Mucosa of rectum (tissue), 2 donors: Measurements from ENCODE around the gene TXNDC11.

ENCODE experiments used
- H3K27ac ChIP-seq, 2 donors: one replicate each; pipeline ENCODE4 v1.7.0; 2013; ENCODE audit warnings: inconsistent platforms in 2 of 2, low read depth in 2 of 2, low read length in 2 of 2
- H3K27me3 ChIP-seq, 2 donors: one replicate each; pipeline ENCODE4 v1.7.0; 2013; ENCODE audit warnings: low read length in 2 of 2; ENCODE audit not compliant: control insufficient read depth in 2 of 2, insufficient read depth in 2 of 2
- H3K36me3 ChIP-seq, 2 donors: one replicate each; pipeline ENCODE4 v1.7.0; 2013; ENCODE audit warnings: low read length in 2 of 2; ENCODE audit not compliant: control insufficient read depth in 2 of 2, insufficient read depth in 2 of 2
- H3K4me1 ChIP-seq, 2 donors: one replicate each; pipeline ENCODE4 v1.7.0; 2013; ENCODE audit warnings: low read length in 2 of 2, mild to moderate bottlenecking in 1 of 2; ENCODE audit not compliant: control insufficient read depth in 2 of 2, insufficient read depth in 2 of 2
- H3K4me3 ChIP-seq, 2 donors: one replicate each; pipeline ENCODE4 v1.7.0; 2013; ENCODE audit warnings: low read length in 2 of 2
- H3K9ac ChIP-seq, 2 donors: one replicate each; pipeline ENCODE4 v1.7.0; 2013; ENCODE audit warnings: low read length in 2 of 2, low read depth in 1 of 2, mild to moderate bottlenecking in 1 of 2
- H3K9me3 ChIP-seq, 2 donors: one replicate each; pipeline ENCODE4 v1.7.0; 2013; ENCODE audit warnings: low read length in 2 of 2; ENCODE audit not compliant: control insufficient read depth in 2 of 2
- donor health status: healthy.
- donor health status: Normal muscosa, but diverticular disease.

The TXNDC11 gene

GRCh38 chr16:11677959-11678881 is 64.4 kb downstream of the TXNDC11 start:
- Histone ChIP-seq H3K9ac (no peak overlapping the region), H3K27ac (peak overlapping the region in 1 of 2 donors; percentile 10), H3K36me3 (peaks cover 53 to 62% of the 10 kb centered on the region in 2 donors), H3K4me3 (no peak overlapping the region), H3K27me3 (no peaks in the 10 kb centered on the region), H3K9me3 (no peaks in the 10 kb centered on the region), H3K4me1 (peaks cover 27 to 47% of the 10 kb centered on the region in 2 donors)

DNA sequence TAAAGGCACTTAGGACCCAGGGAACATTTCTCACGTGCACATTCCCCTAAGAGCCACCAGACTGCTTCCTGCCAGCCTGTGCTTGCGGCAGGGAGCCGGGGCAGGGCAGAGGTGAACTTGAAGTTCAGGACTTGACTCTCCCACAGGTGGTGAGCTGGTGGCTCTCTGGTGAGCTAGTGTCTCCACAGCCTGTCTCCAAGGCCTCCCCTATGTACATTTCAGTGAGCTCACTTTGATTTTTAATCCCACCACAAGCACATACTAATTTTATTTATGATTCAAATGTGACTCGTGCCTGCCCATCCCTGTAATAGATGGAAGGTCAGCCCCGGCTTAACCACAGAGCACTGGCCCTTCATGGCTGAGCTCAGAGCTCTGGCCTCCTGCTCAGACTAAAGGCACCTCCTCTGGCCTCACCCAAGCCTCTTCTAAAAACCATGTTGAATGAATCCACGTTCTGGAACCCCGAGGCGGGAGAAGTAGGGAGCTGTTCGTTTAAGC is 65.2 kb downstream of the TXNDC11 start:
- Histone ChIP-seq H3K4me3 (no peak overlapping the region), H3K9ac (no peak overlapping the region), H3K27me3 (no peaks in the 10 kb centered on the region), H3K9me3 (no peaks in the 10 kb centered on the region), H3K27ac (no peak overlapping the region), H3K36me3 (peaks cover 46 to 55% of the 10 kb centered on the region in 2 donors), H3K4me1 (peaks cover 27 to 46% of the 10 kb centered on the region in 2 donors)

DNA sequence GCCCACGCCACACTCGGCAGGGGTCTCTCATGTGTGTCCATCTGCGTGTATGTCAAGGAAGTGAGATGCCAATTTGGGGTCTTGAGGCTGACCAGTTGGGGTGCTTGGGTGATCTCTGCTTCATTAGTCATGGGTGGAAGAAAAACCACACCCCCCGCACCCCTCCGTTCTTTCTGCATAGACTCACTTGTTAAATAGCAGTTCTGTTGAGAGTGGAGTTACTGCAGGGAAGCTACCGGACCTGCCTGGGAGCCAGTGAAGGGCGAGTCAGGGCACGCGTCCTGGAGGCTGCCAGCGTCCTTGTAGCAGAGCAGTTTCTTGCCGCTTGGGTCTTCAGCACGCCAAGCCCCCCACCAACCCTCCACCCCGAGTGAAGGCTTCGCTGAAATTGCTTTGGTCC is 65.9 kb downstream of the TXNDC11 start:
- peaks cover 26 to 41% of the 10 kb centered on the region in 2 donors for H3K4me1 ChIP-seq
- no peak overlapping the region for H3K27ac ChIP-seq
- H3K27me3 ChIP-seq, result no peaks in the 10 kb centered on the region
- H3K9ac ChIP-seq, result no peak overlapping the region
- H3K36me3 ChIP-seq, result peaks cover 39 to 52% of the 10 kb centered on the region in 2 donors
- no peak overlapping the region for H3K4me3 ChIP-seq
- no peaks in the 10 kb centered on the region for H3K9me3 ChIP-seq

DNA sequence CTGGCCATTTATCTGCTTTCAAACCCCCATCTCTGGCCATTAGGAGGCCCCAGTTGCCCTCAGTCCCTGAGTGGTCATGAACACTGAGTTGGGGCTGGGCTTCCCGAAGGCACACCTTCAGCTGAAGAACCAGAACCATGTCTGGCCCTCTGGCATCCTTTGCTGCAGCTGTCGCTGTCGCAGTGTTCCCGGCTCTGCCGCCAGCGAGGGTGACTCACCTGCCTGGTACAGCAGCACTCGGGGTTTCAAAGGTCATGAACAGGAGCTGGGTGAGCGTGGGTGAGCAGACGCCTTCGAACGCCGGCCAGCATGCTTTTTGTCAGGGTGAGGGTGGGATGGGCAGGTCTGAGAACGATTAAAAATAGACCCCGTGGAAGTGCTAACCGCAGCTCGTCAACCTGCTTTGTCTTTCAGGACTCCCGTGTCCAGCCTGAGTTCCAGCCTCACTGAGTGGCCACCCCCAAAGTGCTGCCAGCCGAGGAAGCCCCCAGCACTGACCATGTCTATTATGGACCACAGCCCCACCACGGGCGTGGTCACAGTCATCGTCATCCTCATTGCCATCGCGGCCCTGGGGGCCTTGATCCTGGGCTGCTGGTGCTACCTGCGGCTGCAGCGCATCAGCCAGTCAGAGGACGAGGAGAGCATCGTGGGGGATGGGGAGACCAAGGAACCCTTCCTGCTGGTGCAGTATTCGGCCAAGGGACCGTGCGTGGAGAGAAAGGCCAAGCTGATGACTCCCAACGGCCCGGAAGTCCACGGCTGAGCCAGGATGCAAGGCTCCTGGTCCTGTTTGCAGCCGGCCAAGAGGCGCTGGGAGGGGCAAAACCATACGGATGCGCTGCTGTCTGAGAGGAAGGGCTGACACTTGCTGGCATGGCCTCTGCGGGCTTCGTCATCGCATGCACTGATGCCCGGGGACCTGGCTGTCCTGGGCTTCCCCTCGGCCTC is 66.8 kb downstream of the TXNDC11 start:
- Histone ChIP-seq H3K4me1 (peaks cover 20 to 35% of the 10 kb centered on the region in 2 donors), H3K36me3 (peaks cover 33 to 46% of the 10 kb centered on the region in 2 donors), H3K27ac (no peak overlapping the region), H3K4me3 (no peak overlapping the region), H3K9me3 (no peaks in the 10 kb centered on the region), H3K9ac (no peak overlapping the region), H3K27me3 (no peaks in the 10 kb centered on the region)

GRCh38 chr16:11674818-11675560 is 67.7 kb downstream of the TXNDC11 start:
- Histone ChIP-seq H3K9me3 (no peaks in the 10 kb centered on the region), H3K4me1 (peaks cover 25 to 39% of the 10 kb centered on the region in 2 donors), H3K36me3 (peaks cover 32 to 37% of the 10 kb centered on the region in 2 donors), H3K4me3 (no peak overlapping the region), H3K9ac (no peak overlapping the region), H3K27ac (no peak overlapping the region), H3K27me3 (no peaks in the 10 kb centered on the region)

GRCh38 chr16:11674001-11674817 is 68.4 kb downstream of the TXNDC11 start:
- no peaks in the 10 kb centered on the region for H3K9me3 ChIP-seq
- H3K4me1 ChIP-seq, result peaks cover 27 to 43% of the 10 kb centered on the region in 2 donors
- no peak overlapping the region for H3K27ac ChIP-seq
- H3K4me3 ChIP-seq, result no peak overlapping the region
- peaks cover 24 to 29% of the 10 kb centered on the region in 2 donors for H3K36me3 ChIP-seq
- no peak overlapping the region for H3K9ac ChIP-seq
- H3K27me3 ChIP-seq, result no peaks in the 10 kb centered on the region

DNA sequence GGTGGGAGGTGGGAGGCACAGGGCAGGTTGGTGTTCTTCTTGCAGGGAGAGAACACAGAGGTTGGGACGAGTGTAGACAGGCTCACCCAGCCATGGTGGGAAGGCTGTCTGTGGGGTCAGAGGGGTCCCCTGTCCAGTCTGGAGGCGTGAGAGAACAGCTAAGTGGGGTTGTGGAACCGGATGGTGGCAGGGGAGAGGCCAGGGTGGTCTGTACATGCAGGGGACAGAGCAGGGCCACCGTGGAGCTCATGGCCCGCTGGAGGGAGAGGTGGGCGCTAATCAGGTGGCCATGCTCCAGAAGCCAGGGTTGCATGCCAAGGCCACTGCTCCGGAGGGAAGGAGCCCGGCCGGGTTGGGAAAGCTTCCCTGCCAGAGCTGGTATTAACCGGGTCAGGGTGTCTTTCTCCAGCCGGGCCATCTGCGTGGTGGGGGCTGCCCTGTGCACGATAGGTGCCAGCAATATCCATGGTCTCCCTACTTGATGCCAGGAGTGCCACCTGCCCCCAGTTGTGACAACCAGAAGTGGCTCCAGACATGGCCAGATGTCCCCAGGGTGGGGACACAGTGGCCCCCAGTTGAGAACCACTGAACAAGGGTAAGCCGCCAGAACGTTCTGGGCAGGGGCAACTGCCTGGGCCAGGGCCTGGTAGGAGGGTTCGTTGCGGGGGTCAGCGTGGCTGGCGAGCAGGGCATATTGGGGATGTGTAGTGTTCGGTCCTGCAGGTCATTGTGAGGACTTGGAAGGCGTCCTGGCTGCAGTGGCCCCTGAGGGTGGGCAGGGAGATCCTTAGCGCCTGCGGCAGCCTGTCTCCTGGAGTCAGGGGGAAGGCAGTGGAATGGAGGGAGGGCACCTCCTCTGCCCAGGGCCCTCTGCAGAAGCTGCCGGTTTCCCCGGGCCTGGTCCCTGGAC is 69.3 kb downstream of the TXNDC11 start:
- peak overlapping the region in 1 of 2 donors; percentile 32 for H3K27ac ChIP-seq

DNA sequence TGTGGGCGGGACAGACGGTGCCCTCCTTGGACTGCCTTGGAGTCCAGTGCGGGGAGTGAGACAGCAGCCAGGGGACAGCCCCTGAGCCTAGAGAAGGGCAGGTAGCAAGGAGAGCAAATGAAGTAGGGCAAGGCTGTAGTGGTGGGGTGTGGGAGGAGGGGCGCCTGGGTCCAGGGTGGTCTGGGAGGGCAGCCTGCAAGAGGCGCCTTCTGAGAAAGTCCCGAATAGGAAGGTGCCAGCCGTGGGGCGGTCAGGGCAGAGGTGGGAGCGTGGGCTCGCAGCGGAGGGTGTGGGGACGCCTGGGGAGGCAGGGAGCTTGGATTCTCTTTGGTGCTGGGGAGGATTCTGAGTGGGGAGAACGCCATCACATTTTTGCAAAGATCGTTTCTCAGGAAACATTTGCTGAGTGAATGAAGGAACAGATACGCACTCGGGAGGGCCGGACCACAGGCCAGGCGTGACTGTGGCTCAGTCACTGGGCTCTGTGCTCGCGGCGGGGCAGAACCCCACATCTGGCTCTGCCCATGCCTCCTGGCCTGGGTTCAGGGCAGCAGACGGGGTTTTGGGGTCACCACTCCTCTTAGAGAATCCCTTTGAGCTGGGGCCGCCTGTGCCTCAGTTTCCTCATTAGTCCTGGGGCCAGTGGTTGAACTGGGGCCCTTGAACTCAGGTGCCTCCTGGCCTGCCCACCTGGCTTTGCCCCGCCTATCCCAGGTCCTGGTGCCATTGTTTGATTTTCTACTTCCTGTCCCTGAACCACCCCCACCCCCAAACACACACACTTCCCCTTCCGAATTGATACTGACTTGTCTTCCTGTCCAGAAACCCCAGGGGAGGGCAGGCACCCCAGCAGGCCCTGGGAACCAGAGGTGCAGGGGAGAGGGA is 70.2 kb downstream of the TXNDC11 start:
- Histone ChIP-seq H3K9me3 (no peaks in the 10 kb centered on the region), H3K9ac (no peak overlapping the region), H3K4me1 (peaks cover 33 to 37% of the 10 kb centered on the region in 2 donors), H3K36me3 (peaks cover 8 to 13% of the 10 kb centered on the region in 2 donors), H3K4me3 (peak overlapping the region in 1 of 2 donors; percentile 26), H3K27me3 (no peaks in the 10 kb centered on the region), H3K27ac (peak overlapping the region in 1 of 2 donors; percentile 32)

More for the DNA sequence above, 69.3 kb downstream of the TXNDC11 start:
- Histone ChIP-seq H3K36me3 (peaks cover 17 to 21% of the 10 kb centered on the region in 2 donors), H3K9me3 (no peaks in the 10 kb centered on the region), H3K27me3 (no peaks in the 10 kb centered on the region), H3K4me1 (peaks cover 30 to 40% of the 10 kb centered on the region in 2 donors), H3K4me3 (peak overlapping the region in 1 of 2 donors; percentile 26), H3K9ac (no peak overlapping the region)
